ENCODE data around the gene ACOX3. TPM values are rescaled to one million over a fixed set of nuclear protein-coding genes. Genes with fewer than 3 reads are reported as not detected.

The ACOX3 gene
- total RNA-seq, 4 donors from 2014 or later = 42.3 to 86.2 (median 50.3) TPM

DNA sequence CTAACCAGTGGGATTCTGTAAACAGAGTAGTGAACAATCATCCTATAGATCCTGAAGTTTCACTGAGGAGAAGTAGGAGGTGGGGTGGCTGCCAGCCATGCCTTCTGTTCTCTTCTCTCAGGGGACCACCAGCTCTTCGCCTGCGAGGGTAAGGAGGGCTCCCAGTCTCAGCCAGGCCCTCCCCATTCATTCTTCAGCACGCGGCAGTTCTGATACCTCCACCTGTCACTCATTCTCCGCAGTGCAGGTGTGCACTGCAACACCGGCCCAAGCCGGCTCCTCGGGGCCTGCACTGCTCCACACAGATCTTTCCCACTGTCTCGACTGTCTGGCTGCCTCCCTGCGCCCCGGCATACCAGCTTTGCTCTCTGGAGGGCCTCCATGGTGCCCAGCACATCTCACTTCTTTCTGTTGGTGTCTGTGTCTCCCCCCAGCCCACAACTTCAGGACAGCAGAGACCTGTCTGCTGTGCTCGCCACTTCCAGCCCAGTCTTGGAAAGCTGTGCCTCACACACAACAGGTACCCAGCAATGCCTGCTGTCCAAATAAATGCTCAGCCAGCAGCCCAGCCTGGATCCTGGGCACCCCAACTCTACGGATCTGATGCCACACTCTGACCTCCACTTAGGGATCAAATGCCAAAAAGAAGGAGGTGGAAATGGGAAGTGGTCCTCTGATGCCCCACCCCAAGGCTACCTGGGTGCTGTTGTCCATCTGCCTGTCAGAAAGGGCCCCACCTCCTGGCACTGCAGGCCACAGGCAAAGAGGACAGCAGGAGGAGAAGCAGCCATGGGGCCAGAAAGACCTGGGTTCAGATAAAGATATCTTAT is 29.0 kb downstream of the ACOX3 start:
- Histone ChIP-seq H3K4me1 (peaks cover 0 to 27% (median 4%) of the 10 kb centered on the region in 3 donors), H3K27me3 (no peaks in the 10 kb centered on the region), H3K4me3 (no peak overlapping the region), H3K27ac (no peak overlapping the region), H3K36me3 (peaks cover 18 to 96% (median 23%) of the 10 kb centered on the region in 3 donors), H3K9me3 (no peaks in the 10 kb centered on the region)
- 88 to 91% methylated on average over 11 to 12 of the region's 13 CpGs for WGBS, 2 donors
- TF ChIP-seq, protein P1, sequence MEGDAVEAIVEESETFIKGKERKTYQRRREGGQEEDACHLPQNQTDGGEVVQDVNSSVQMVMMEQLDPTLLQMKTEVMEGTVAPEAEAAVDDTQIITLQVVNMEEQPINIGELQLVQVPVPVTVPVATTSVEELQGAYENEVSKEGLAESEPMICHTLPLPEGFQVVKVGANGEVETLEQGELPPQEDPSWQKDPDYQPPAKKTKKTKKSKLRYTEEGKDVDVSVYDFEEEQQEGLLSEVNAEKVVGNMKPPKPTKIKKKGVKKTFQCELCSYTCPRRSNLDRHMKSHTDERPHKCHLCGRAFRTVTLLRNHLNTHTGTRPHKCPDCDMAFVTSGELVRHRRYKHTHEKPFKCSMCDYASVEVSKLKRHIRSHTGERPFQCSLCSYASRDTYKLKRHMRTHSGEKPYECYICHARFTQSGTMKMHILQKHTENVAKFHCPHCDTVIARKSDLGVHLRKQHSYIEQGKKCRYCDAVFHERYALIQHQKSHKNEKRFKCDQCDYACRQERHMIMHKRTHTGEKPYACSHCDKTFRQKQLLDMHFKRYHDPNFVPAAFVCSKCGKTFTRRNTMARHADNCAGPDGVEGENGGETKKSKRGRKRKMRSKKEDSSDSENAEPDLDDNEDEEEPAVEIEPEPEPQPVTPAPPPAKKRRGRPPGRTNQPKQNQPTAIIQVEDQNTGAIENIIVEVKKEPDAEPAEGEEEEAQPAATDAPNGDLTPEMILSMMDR (IDR thresholded peaks at IDR 0.05) = no peak
- TF ChIP-seq POLR2A (IDR thresholded peaks at IDR 0.05) = no peak
- DNase-seq = no peak
- intact Hi-C loops (cut with DNase I) = no loop called here

DNA sequence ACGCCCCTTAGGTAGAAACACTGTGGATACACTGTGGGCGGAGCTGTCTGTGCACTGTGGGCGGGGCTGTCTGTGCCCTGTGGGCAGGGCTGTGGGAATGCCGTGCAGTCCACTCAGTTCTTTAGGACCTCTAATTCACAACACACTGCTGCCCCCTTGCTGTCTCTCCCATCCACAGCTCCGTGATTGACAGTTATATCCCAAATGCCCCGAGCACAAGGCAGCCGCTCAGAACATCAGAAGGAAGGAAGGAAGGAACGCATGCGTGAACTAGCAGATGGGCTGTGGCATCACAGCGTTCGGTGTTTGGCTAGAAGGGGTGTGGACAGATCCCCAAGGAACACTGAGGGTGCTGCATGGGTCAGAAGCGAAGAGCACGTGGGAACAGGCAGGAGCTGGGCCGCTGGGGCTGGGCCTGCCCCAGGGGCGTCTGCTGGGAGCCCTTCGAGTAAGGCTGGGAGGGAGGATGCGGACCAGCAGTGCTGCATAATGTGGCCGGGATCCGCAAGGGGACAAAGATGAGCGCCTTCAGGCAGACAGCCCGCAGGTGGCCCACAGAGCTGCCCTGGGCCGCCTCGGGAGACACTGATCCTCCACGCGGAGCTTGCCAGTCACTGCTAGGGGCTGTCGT is 29.8 kb downstream of the ACOX3 start:
- Histone ChIP-seq H3K27me3 (no peaks in the 10 kb centered on the region), H3K4me3 (no peak overlapping the region), H3K9me3 (no peaks in the 10 kb centered on the region), H3K4me1 (peaks cover 0 to 27% (median 4%) of the 10 kb centered on the region in 3 donors), H3K36me3 (peaks cover 17 to 96% (median 18%) of the 10 kb centered on the region in 3 donors), H3K27ac (no peak overlapping the region)
- intact Hi-C loops (cut with DNase I) = no loop called here
- no peak for DNase-seq
- TF ChIP-seq POLR2A (IDR thresholded peaks at IDR 0.05) = no peak
- TF ChIP-seq, protein P1 (IDR thresholded peaks at IDR 0.05) = peak in 2 of 6 experiments; percentile 21 to 30
- 52 to 55% methylated on average over 4 to 14 of the region's 26 CpGs for WGBS, 2 donors

DNA sequence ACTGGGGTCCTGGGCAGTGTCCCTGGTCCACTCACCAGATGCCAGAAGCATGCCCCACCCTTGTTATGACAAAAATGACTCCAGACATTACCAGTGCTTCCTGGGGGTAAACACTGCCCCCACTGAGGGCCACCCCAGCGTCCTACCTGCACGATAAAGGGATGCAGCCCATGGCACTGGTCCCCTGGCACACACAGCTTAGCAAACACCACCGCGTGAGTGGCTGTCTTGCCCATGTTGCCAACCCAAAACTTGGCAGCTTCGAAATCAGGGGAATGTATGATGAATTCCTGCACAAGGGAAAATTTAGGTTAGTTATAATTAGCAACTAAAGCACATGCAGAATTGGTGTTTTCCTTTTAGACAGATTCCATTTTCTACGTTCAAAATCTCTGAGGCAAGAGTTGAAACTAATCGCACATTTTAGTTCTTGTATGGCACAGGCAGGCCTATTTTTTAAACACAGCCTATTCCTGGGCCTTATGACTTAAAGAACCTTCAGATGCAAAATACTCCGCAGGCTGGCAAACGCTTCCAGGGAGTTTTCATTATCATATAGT is 30.4 kb downstream of the ACOX3 start:
- peaks cover 15 to 96% (median 17%) of the 10 kb centered on the region in 3 donors for H3K36me3 ChIP-seq
- TF ChIP-seq POLR2A (IDR thresholded peaks at IDR 0.05) = no peak
- TF ChIP-seq, protein P1 (IDR thresholded peaks at IDR 0.05) = no peak
- H3K27me3 ChIP-seq = no peaks in the 10 kb centered on the region
- WGBS, 2 donors = 76 to 81% methylated on average over 7 to 9 of the region's 9 CpGs
- no peak overlapping the region for H3K27ac ChIP-seq
- DNase-seq = no peak
- no peaks in the 10 kb centered on the region for H3K9me3 ChIP-seq
- intact Hi-C loops (cut with DNase I) = no loop called here
- no peak overlapping the region for H3K4me3 ChIP-seq
- H3K4me1 ChIP-seq = peaks cover 0 to 27% (median 4%) of the 10 kb centered on the region in 3 donors

DNA sequence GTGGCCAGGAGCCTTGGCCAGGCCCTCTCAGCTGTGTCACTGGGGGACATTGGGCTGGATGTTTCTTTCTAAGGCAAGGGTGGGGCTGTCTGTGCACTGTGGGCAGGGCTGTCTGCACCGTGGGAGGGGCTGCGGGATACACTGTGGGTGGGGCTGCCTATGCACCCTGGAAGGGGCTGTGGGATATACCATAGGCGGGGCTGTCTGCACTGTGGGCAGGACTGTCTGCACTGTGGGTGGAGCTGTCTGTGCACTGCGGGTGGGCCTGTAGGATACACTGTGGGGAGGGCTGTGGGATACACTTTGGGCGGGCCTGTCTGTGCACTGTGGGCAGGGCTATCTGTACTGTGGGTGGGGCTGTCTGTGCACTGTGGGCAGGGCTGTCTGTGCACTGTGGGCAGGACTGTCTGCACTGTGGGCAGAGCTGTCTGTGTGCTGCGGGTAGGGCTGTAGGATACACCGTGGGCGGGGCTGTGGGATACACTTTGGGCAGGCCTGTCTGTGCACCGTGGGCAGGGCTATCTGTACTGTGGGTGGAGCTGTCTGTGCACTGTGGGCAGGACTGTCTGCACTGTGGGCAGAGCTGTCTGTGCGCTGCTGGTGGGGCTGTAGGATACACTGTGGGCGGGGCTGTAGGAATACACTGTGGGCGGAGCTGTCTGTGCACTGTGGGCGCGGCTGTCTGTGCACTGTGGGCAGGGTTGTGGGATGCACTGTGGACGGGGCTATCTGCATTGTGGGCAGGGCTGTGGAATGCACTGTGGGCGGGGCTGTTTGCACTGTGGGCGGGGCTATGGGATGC is 31.1 kb downstream of the ACOX3 start:
- peak overlapping the region in 1 of 4 donors; percentile 1 for H3K27ac ChIP-seq
- no peak overlapping the region for H3K4me3 ChIP-seq
- no peaks in the 10 kb centered on the region for H3K9me3 ChIP-seq
- no peak for DNase-seq
- peaks cover 9 to 96% (median 10%) of the 10 kb centered on the region in 3 donors for H3K36me3 ChIP-seq
- no peaks in the 10 kb centered on the region for H3K27me3 ChIP-seq
- 61 to 62% methylated on average over 4 to 8 of the region's 17 CpGs for WGBS, 2 donors
- intact Hi-C loops (cut with DNase I) = no loop called here
- TF ChIP-seq, protein P1 (IDR thresholded peaks at IDR 0.05) = no peak
- no peak for TF ChIP-seq POLR2A (IDR thresholded peaks at IDR 0.05)
- H3K4me1 ChIP-seq = peaks cover 0 to 27% (median 4%) of the 10 kb centered on the region in 3 donors
